H1 (cell line): ENCODE measurements around the gene SLC27A2. TPM values are rescaled to one million over a fixed set of nuclear protein-coding genes. Genes with fewer than 3 reads are reported as not detected.

Source experiments
- CTCF ChIA-PET: fragments of 300-600 bp; sonication (Branson Sonifier 250); formaldehyde crosslinking; loops from one replicate; lab custom pipeline; 2021; ENCODE audit not compliant: partially characterized antibody; lab: Charles Lee
- POLR2A ChIA-PET: fragments of 300-600 bp; sonication (Branson Sonifier 250); formaldehyde crosslinking; loops from one replicate; lab custom pipeline; 2021; ENCODE audit warnings: inconsistent platforms; ENCODE audit not compliant: partially characterized antibody; lab: Charles Lee
- DNase-seq, 2 experiments: peaks; one replicate each; pipeline versions ENCODE4 v3.0.0 to v3.0.0-alpha.2; 2010 to 2022; ENCODE audit warnings: low spot score in 2 of 2, low read depth in 1 of 2, mixed read lengths in 1 of 2
- FAIRE-seq: peaks from 2 replicates; lab custom pipeline; 2011; peaks lifted over from hg19 to GRCh38; lab: Jason Lieb, UNC
- H2AFZ ChIP-seq: 2 replicates; pipeline ENCODE4 v1.8.1; 2012; ENCODE audit warnings: low read length, inconsistent platforms
- H2AK5ac ChIP-seq: 2 replicates; pipeline ENCODE4 v1.6.1; 2013; ENCODE audit warnings: low read depth, low read length
- H2BK120ac ChIP-seq: replicated peaks from 2 replicates; pipeline ENCODE3; 2013; ENCODE audit warnings: low read depth, low read length, inconsistent platforms
- H2BK12ac ChIP-seq: 2 replicates; pipeline ENCODE4 v1.6.1; 2013; ENCODE audit warnings: low read depth, low read length
- H2BK15ac ChIP-seq: 2 replicates; pipeline ENCODE4 v1.6.1; 2013; ENCODE audit warnings: low read length
- H2BK20ac ChIP-seq: 2 replicates; pipeline ENCODE4 v1.6.1; 2013; ENCODE audit warnings: low read length
- H2BK5ac ChIP-seq: 2 replicates; pipeline ENCODE4 v1.6.1; 2013; ENCODE audit warnings: low read depth, low read length
- H3K14ac ChIP-seq: 2 replicates; pipeline ENCODE4 v1.6.1; 2013; ENCODE audit warnings: inconsistent platforms; ENCODE audit not compliant: insufficient read length
- H3K18ac ChIP-seq: 2 replicates; pipeline ENCODE4 v1.6.1; 2013; ENCODE audit warnings: low read length; ENCODE audit errors: extremely low read depth
- H3K23ac ChIP-seq: 2 replicates; pipeline ENCODE4 v1.6.1; 2013; ENCODE audit warnings: inconsistent platforms; ENCODE audit not compliant: insufficient read length
- H3K23me2 ChIP-seq: 2 replicates; pipeline ENCODE4 v1.6.1; 2013; ENCODE audit warnings: low read depth, low read length
- H3K27ac ChIP-seq: 2 replicates; pipeline ENCODE4 v1.6.1; 2011; ENCODE audit warnings: low read depth, low read length, inconsistent platforms
- H3K27me3 ChIP-seq, 4 experiments: replicated peaks in 1 of 4; 1 replicate in 1 of 4; 2 replicates in 3 of 4; pipeline versions ENCODE4 v1.6.1 to v1.8.1; 2011 to 2013; ENCODE audit warnings: low read length in 3 of 4, mild to moderate bottlenecking in 3 of 4, inconsistent platforms in 2 of 4, mixed read lengths in 2 of 4, moderate library complexity in 1 of 4; ENCODE audit not compliant: control insufficient read depth in 3 of 4, insufficient read depth in 3 of 4; ENCODE audit errors: extremely low read depth in 1 of 4
- H3K36me3 ChIP-seq, 4 experiments: 2 replicates each; pipeline versions ENCODE4 v1.6.1 to v1.8.1; 2011 to 2013; ENCODE audit warnings: mild to moderate bottlenecking in 4 of 4, low read length in 3 of 4, moderate library complexity in 2 of 4, control low read depth in 1 of 4, inconsistent platforms in 1 of 4; ENCODE audit not compliant: insufficient read depth in 4 of 4, control insufficient read depth in 2 of 4
- H3K4ac ChIP-seq: replicated peaks from 2 replicates; pipeline ENCODE3; 2013; ENCODE audit warnings: low read length, low read depth, mixed read lengths, inconsistent platforms; ENCODE audit not compliant: insufficient read length
- H3K4me1 ChIP-seq, 4 experiments: replicated peaks in 1 of 4; 1 replicate in 1 of 4; 2 replicates in 3 of 4; pipeline versions ENCODE4 v1.6.1 to v1.8.1; 2011 to 2013; ENCODE audit warnings: low read length in 3 of 4, inconsistent platforms in 2 of 4, mixed read lengths in 1 of 4; ENCODE audit not compliant: insufficient read depth in 4 of 4, control insufficient read depth in 3 of 4
- H3K4me2 ChIP-seq, 2 experiments: 2 replicates each; pipeline versions ENCODE4 v1.6.1 to v1.8.1; 2011 to 2013; ENCODE audit warnings: low read depth in 2 of 2, low read length in 2 of 2, control low read depth in 1 of 2, inconsistent platforms in 1 of 2, mild to moderate bottlenecking in 1 of 2; ENCODE audit not compliant: insufficient read depth in 1 of 2
- H3K4me3 ChIP-seq, 4 experiments: fragments of 200-600, 300-600 bp in 1 of 4; sonication (generic), shearing (Covaris generic), sonication (Bioruptor Twin) in 1 of 4; 2 replicates each; pipeline versions ENCODE4 v1.5.1 to v1.8.1; 2011 to 2016; ENCODE audit warnings: low read length in 4 of 4, low read depth in 3 of 4, control low read depth in 2 of 4, inconsistent platforms in 2 of 4, mild to moderate bottlenecking in 2 of 4, mixed read lengths in 1 of 4, moderate library complexity in 1 of 4; ENCODE audit not compliant: insufficient read depth in 2 of 4; ENCODE audit errors: extremely low read depth in 1 of 4
- H3K56ac ChIP-seq: replicated peaks from 2 replicates; pipeline ENCODE3; 2013; ENCODE audit warnings: low read depth, mild to moderate bottlenecking, mixed read lengths, low read length, inconsistent platforms; ENCODE audit not compliant: insufficient read length
- H3K79me1 ChIP-seq: 2 replicates; pipeline ENCODE4 v1.6.1; 2013; ENCODE audit warnings: low read depth, low read length, control low read depth
- H3K79me2 ChIP-seq, 2 experiments: 2 replicates each; pipeline versions ENCODE4 v1.6.1 to v1.8.1; 2012 to 2013; ENCODE audit warnings: low read length in 2 of 2, mild to moderate bottlenecking in 2 of 2, inconsistent platforms in 1 of 2; ENCODE audit not compliant: insufficient read depth in 2 of 2, control insufficient read depth in 1 of 2
- H3K9ac ChIP-seq, 4 experiments: replicated peaks in 1 of 4; 1 replicate in 1 of 4; 2 replicates in 3 of 4; pipeline versions ENCODE4 v1.6.1 to v1.8.1; 2011 to 2013; ENCODE audit warnings: low read depth in 3 of 4, low read length in 3 of 4, control low read depth in 2 of 4, mild to moderate bottlenecking in 2 of 4, moderate library complexity in 2 of 4, inconsistent platforms in 1 of 4; ENCODE audit errors: extremely low read depth in 1 of 4
- H3K9me3 ChIP-seq, 2 experiments: 2 replicates each; pipeline versions ENCODE4 v1.6.1 to v1.8.1; 2012 to 2013; ENCODE audit warnings: mild to moderate bottlenecking in 2 of 2, moderate library complexity in 2 of 2, control low read depth in 1 of 2, inconsistent platforms in 1 of 2, low read depth in 1 of 2, low read length in 1 of 2, mixed read lengths in 1 of 2; ENCODE audit not compliant: insufficient read depth in 2 of 2
- H4K20me1 ChIP-seq, 2 experiments: replicated peaks in 1 of 2; 2 replicates each; pipeline versions ENCODE3 to v1.8.1; 2011 to 2013; ENCODE audit warnings: inconsistent platforms in 2 of 2, low read length in 2 of 2, mild to moderate bottlenecking in 1 of 2; ENCODE audit not compliant: insufficient read depth in 2 of 2, control insufficient read depth in 1 of 2
- H4K5ac ChIP-seq: 2 replicates; pipeline ENCODE4 v1.6.1; 2013; ENCODE audit warnings: low read length, low read depth, mixed read lengths, inconsistent platforms; ENCODE audit not compliant: insufficient read length
- H4K8ac ChIP-seq: 2 replicates; pipeline ENCODE4 v1.8.0; 2013; ENCODE audit warnings: mild to moderate bottlenecking, moderate library complexity, low read length, inconsistent platforms; ENCODE audit not compliant: insufficient read depth; ENCODE audit errors: extremely low read depth
- H4K91ac ChIP-seq: replicated peaks from 2 replicates; pipeline ENCODE3; 2013; ENCODE audit warnings: low read length, mixed read lengths, inconsistent platforms; ENCODE audit not compliant: insufficient read length
- EGR1 ChIP-seq: IDR thresholded peaks from 2 replicates; pipeline ENCODE4 v1.6.1; 2011; ENCODE audit warnings: low read depth, low read length, borderline replicate concordance
- EP300 ChIP-seq, 2 experiments: IDR thresholded peaks; 1 replicate in 1 of 2; 2 replicates in 1 of 2; pipeline ENCODE4 v1.6.1; 2011 to 2012; ENCODE audit warnings: low read depth in 2 of 2, low read length in 2 of 2, mild to moderate bottlenecking in 2 of 2, borderline replicate concordance in 1 of 2, inconsistent platforms in 1 of 2, moderate library complexity in 1 of 2
- RAD21 ChIP-seq, 2 experiments: IDR thresholded peaks in 1 of 2; conservative IDR thresholded peaks in 1 of 2; 2 replicates each; pipeline ENCODE4 v1.6.1; 2011; ENCODE audit warnings: low read depth in 2 of 2, low read length in 2 of 2, improper control_type of control experiment in 1 of 2, inconsistent platforms in 1 of 2, mild to moderate bottlenecking in 1 of 2, moderate library complexity in 1 of 2
- SP2 ChIP-seq: IDR thresholded peaks from 2 replicates; pipeline ENCODE4 v1.6.1; 2012; ENCODE audit warnings: mild to moderate bottlenecking, low read length, inconsistent platforms
- WGBS, 2 experiments: shearing (Covaris generic) in 1 of 2; methylation state at CpG; one replicate each; pipeline versions ENCODE4 v1.1.6 to v1.1.7; 2013 to 2015; ENCODE audit warnings: low lambda C conversion rate in 2 of 2, mixed read lengths in 2 of 2, inconsistent platforms in 1 of 2, low coverage in 1 of 2, missing lambda C conversion rate in 1 of 2; ENCODE audit not compliant: insufficient replicate concordance in 2 of 2, insufficient coverage in 1 of 2, insufficient read length in 1 of 2; ENCODE audit errors: extremely low coverage in 1 of 2, missing lambda C conversion rate in 1 of 2; 5-methylcytosine and 5-hydroxymethylcytosine counted together
- polyA plus RNA-seq, 7 experiments: library from polyadenylated mRNA; depleted of rRNA in 3 of 7; stranded (reverse) in 5 of 7; unstranded in 2 of 7; fragments of >200 nt in 5 of 7; fragments of 200-250 nt in 2 of 7; gene quantifications; 1 replicate in 5 of 7; 2 replicates in 1 of 7; 4 replicates in 1 of 7; pipeline versions ENCODE4 v1.2.1 to v1.2.3, GENCODE V29; 2011 to 2013; ENCODE audit warnings: missing spikeins in 2 of 7, mixed read lengths in 2 of 7
- total RNA-seq: library from RNA; stranded (reverse); fragmentation: NEBNext Ultra II Directional; extraction: Animal tissue kit (Norgen Biotek cat#: 25700); gene quantifications from 2 replicates; pipeline ENCODE4 v1.2.1, GENCODE V29; 2021
- TF ChIP-seq, protein P1 (sequence below), 3 experiments: IDR thresholded peaks; 1 replicate in 2 of 3; 2 replicates in 1 of 3; pipeline versions ENCODE4 v1.5.1 to v1.6.1; 2011; ENCODE audit warnings: low read length in 3 of 3, mild to moderate bottlenecking in 3 of 3, inconsistent platforms in 2 of 3, low read depth in 1 of 3, moderate library complexity in 1 of 3; ENCODE audit not compliant: insufficient read depth in 1 of 3; ENCODE audit errors: control extremely low read depth in 1 of 3

The SLC27A2 gene
- total and polyA plus RNA-seq, 2 of the 8 experiments (the other 6 are each of a cell fraction or from before 2014, with no cell fraction given) = 5.6 to 5.8 TPM

DNA sequence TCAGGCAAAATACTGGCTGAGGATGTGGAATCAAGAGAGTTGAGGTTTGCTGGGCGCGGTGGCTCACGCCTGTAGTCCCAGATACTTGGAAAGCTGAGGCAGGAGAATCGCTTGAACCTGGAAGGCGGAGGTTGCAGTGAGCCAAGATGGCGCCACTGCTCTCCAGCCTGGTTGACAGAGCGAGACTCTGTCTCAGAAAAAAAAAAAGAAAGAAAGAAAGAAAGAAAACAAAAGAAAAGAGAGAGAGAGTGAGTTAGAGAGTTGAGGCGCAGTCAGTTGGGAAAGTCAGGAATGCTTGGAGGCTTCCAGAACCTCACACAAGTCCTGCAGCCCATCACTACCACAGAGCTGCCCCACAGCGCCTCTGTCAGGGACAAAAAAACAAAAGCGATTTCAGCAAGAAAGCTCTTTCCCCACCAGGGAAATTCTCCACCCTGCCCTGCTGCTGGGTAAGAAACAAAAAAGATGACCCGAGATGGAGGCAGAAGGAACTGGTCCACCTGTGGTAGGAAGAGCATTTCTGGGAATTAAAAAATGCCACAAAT lies 69.7 kb downstream of the SLC27A2 start:
- 0 out of 2 replicates have a peak overlapping the region, but pooled peaks have one; percentile 71 for H2AFZ ChIP-seq
- no peak overlapping the region for H3K23ac ChIP-seq
- no peak overlapping the region for H3K4me3 ChIP-seq
- H3K23me2 ChIP-seq = no peaks in the 10 kb centered on the region
- H3K4ac ChIP-seq = no peak overlapping the region
- H3K4me1 ChIP-seq = no peaks in the 10 kb centered on the region
- 97% methylated on average over 7 of the region's 11 CpGs; no CpG with 5 or more reads in 1 of the 2 experiments for WGBS, 2 experiments
- H4K8ac ChIP-seq = no peak overlapping the region
- H3K14ac ChIP-seq = no peak overlapping the region
- H2BK20ac ChIP-seq = no peak overlapping the region
- H3K27me3 ChIP-seq = no peaks in the 10 kb centered on the region
- CTCF ChIA-PET = interaction anchor here (0.6 to 4.8 kb wide), 8 partner anchors 10 to 377 kb away, joined by 3 to 37 read pairs (median 3); no protein-coding TSS in a partner anchor
- no peak overlapping the region for H2BK5ac ChIP-seq
- no peaks in the 10 kb centered on the region for H3K79me2 ChIP-seq
- no peaks in the 10 kb centered on the region for H3K79me1 ChIP-seq
- no peaks in the 10 kb centered on the region for H3K9me3 ChIP-seq
- DNase-seq (no peak), FAIRE-seq (no peak)
- H3K18ac ChIP-seq = no peak overlapping the region
- H3K56ac ChIP-seq = no peak overlapping the region
- H3K27ac ChIP-seq = no peak overlapping the region
- no peak for TF ChIP-seq EP300 (IDR thresholded peaks at IDR 0.05; ENCODE audit: borderline replicate concordance in 1 of 2, low read depth in 2 of 2, low read length in 2 of 2)
- no peak for TF ChIP-seq SP2
- TF ChIP-seq EGR1 = no peak
- TF ChIP-seq, protein P1, sequence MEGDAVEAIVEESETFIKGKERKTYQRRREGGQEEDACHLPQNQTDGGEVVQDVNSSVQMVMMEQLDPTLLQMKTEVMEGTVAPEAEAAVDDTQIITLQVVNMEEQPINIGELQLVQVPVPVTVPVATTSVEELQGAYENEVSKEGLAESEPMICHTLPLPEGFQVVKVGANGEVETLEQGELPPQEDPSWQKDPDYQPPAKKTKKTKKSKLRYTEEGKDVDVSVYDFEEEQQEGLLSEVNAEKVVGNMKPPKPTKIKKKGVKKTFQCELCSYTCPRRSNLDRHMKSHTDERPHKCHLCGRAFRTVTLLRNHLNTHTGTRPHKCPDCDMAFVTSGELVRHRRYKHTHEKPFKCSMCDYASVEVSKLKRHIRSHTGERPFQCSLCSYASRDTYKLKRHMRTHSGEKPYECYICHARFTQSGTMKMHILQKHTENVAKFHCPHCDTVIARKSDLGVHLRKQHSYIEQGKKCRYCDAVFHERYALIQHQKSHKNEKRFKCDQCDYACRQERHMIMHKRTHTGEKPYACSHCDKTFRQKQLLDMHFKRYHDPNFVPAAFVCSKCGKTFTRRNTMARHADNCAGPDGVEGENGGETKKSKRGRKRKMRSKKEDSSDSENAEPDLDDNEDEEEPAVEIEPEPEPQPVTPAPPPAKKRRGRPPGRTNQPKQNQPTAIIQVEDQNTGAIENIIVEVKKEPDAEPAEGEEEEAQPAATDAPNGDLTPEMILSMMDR (IDR thresholded peaks at IDR 0.05; ENCODE audit: control extremely low read depth in 1 of 3, insufficient read depth in 1 of 3, low read depth in 1 of 3, low read length in 3 of 3) = peak in 2 of 3 experiments; percentile 11 to 19; a peak in 2 of 4 replicates
- peak; percentile 28 to 30; a peak in 2 of 4 replicates for TF ChIP-seq RAD21 (IDR thresholded peaks at IDR 0.05 in 1 of 2, conservative IDR thresholded peaks at IDR 0.05 in 1 of 2; ENCODE audit: low read depth in 2 of 2, low read length in 2 of 2)
- POLR2A ChIA-PET = no interaction called here
- no peak overlapping the region for H2BK120ac ChIP-seq
- H3K36me3 ChIP-seq = no peaks in the 10 kb centered on the region
- no peak overlapping the region for H2AK5ac ChIP-seq
- no peak overlapping the region for H3K9ac ChIP-seq
- no peak overlapping the region for H3K4me2 ChIP-seq
- H4K20me1 ChIP-seq = no peaks in the 10 kb centered on the region
- no peak overlapping the region for H4K5ac ChIP-seq
- H2BK15ac ChIP-seq = no peak overlapping the region
- no peak overlapping the region for H4K91ac ChIP-seq
- H2BK12ac ChIP-seq = no peak overlapping the region
